Activated T-helper 1 cell treated with anti-CD3 and anti-CD28 coated beads, Interleukin-2, amount 50 U/mL, for 16 hours (primary cell): ENCODE measurements around the gene FAM83D.
"Not testable (repeated sequence)": the region's sequence is repeated elsewhere in the genome, so short reads cannot be mapped to it uniquely, and the experiment has no call there.

Experiments
- DNase-seq, 2 donors: peaks; one replicate each; pipeline ENCODE4 v3.0.0-alpha.2; 2020; ENCODE audit warnings: low read depth in 1 of 2, low spot score in 1 of 2

Gene FAM83D

GRCh38 chr20:38932457-38933120 lies 6.4 kb downstream of the FAM83D start:
- DNase-seq = no peak

- DNase-seq = no peak
Measured at GRCh38 chr20:38934530-38934929, 8.3 kb downstream of the FAM83D start.

GRCh38 chr20:38935285-38935684 lies 9.1 kb downstream of the FAM83D start:
- no peak for DNase-seq

GRCh38 chr20:38935967-38936407 lies 9.8 kb downstream of the FAM83D start:
- DNase-seq = no peak

GRCh38 chr20:38937000-38937399 lies 10.8 kb downstream of the FAM83D start:
- DNase-seq = no peak

- no peak for DNase-seq
Measured at GRCh38 chr20:38937978-38938473, 11.8 kb downstream of the FAM83D start.

GRCh38 chr20:38939686-38940085 lies 13.5 kb downstream of the FAM83D start:
- DNase-seq = no peak

- DNase-seq = no peak
Measured at GRCh38 chr20:38940644-38941043, 14.4 kb downstream of the FAM83D start.

GRCh38 chr20:38941726-38942389 lies 15.6 kb downstream of the FAM83D start:
- no peak for DNase-seq

- DNase-seq = no peak
Measured at GRCh38 chr20:38945012-38945411, 18.8 kb downstream of the FAM83D start.

- no peak for DNase-seq
Measured at GRCh38 chr20:38946836-38947235, 20.6 kb downstream of the FAM83D start.

- no peak for DNase-seq
Measured at GRCh38 chr20:38947931-38948362, 21.7 kb downstream of the FAM83D start.

- no peak for DNase-seq
Measured at GRCh38 chr20:38950254-38950653, 24.0 kb downstream of the FAM83D start.

- no peak for DNase-seq
Measured at GRCh38 chr20:38951611-38952010, 25.4 kb downstream of the FAM83D start.

- DNase-seq = no peak
Measured at GRCh38 chr20:38952153-38952552, 25.9 kb downstream of the FAM83D start.

GRCh38 chr20:38953630-38954340 lies 27.6 kb downstream of the FAM83D start:
- DNase-seq = no peak

GRCh38 chr20:38957235-38957876 lies 31.1 kb downstream of the FAM83D start:
- DNase-seq = no peak

- DNase-seq = no peak
Measured at GRCh38 chr20:38957915-38958485, 31.8 kb downstream of the FAM83D start.

- DNase-seq = not testable (repeated sequence)
Measured at GRCh38 chr20:38960187-38960687, 34.0 kb downstream of the FAM83D start.

- no peak for DNase-seq
Measured at GRCh38 chr20:38961530-38962043, 35.4 kb downstream of the FAM83D start.
